WERI-Rb-1 (cell line): Measurements from ENCODE around the gene CDKN1B.

Experiments used
- DNase-seq: peaks from one replicate; pipeline ENCODE4 v3.0.0-alpha.2; 2020
- H3K27ac ChIP-seq: fragments of 250-450 bp; sonication (Bioruptor Pico); 2 replicates; pipeline ENCODE4 v1.5.1; 2020; ENCODE audit warnings: mild to moderate bottlenecking, moderate library complexity
- H3K27me3 ChIP-seq: fragments of 250-450 bp; sonication (Bioruptor Pico); 2 replicates; pipeline ENCODE4 v1.5.1; 2021; ENCODE audit warnings: mild to moderate bottlenecking, low read depth, moderate library complexity; ENCODE audit not compliant: insufficient read depth, severe bottlenecking
- H3K36me3 ChIP-seq: fragments of 250-450 bp; sonication (Bioruptor Pico); 2 replicates; pipeline ENCODE4 v1.5.1; 2020; ENCODE audit warnings: mild to moderate bottlenecking, moderate library complexity
- H3K4me3 ChIP-seq: 2 replicates; pipeline ENCODE4 v1.5.1; 2011; ENCODE audit warnings: low read depth, mild to moderate bottlenecking, control low read depth, low read length
- H3K9me3 ChIP-seq: fragments of 250-450 bp; sonication (Bioruptor Pico); 2 replicates; pipeline ENCODE4 v1.5.1; 2021; ENCODE audit warnings: mild to moderate bottlenecking, moderate library complexity; ENCODE audit not compliant: severe bottlenecking
- CTCF ChIP-seq: IDR thresholded peaks from 2 replicates; pipeline ENCODE4 v1.5.1; 2011; ENCODE audit warnings: low read depth, mild to moderate bottlenecking, control low read depth, inconsistent platforms, low read length

The CDKN1B gene

GRCh38 chr12:12684375-12685106 is 32.6 kb upstream of the CDKN1B start:
- peak; percentile 66 for DNase-seq

GRCh38 chr12:12685305-12685704 is 31.9 kb upstream of the CDKN1B start:
- no peak overlapping the region for H3K4me3 ChIP-seq
- H3K27ac ChIP-seq, result no peak overlapping the region
- TF ChIP-seq CTCF, result no peak
- no peaks in the 10 kb centered on the region for H3K9me3 ChIP-seq
- no peaks in the 10 kb centered on the region for H3K36me3 ChIP-seq
- no peaks in the 10 kb centered on the region for H3K27me3 ChIP-seq
- DNase-seq, result no peak

More at GRCh38 chr12:12684375-12685106, 32.6 kb upstream of the CDKN1B start:
- Histone ChIP-seq H3K4me3 (peak overlapping the region; percentile 32), H3K27me3 (no peaks in the 10 kb centered on the region), H3K9me3 (no peaks in the 10 kb centered on the region), H3K36me3 (no peaks in the 10 kb centered on the region), H3K27ac (peak overlapping the region; percentile 38; the same call in 1 of the 2 replicates)
- no peak for TF ChIP-seq CTCF

- no peak overlapping the region for H3K4me3 ChIP-seq
- H3K9me3 ChIP-seq, result no peaks in the 10 kb centered on the region
- H3K36me3 ChIP-seq, result no peaks in the 10 kb centered on the region
- TF ChIP-seq CTCF, result no peak
- no peak for DNase-seq
- no peaks in the 10 kb centered on the region for H3K27me3 ChIP-seq
- H3K27ac ChIP-seq, result no peak overlapping the region
These were observed 30.7 kb upstream of the CDKN1B start for GRCh38 chr12:12686472-12686871.

- no peak for TF ChIP-seq CTCF
- no peak for DNase-seq
- H3K36me3 ChIP-seq, result no peaks in the 10 kb centered on the region
- no peaks in the 10 kb centered on the region for H3K9me3 ChIP-seq
- H3K4me3 ChIP-seq, result no peak overlapping the region
- H3K27me3 ChIP-seq, result no peaks in the 10 kb centered on the region
- no peak overlapping the region for H3K27ac ChIP-seq
These were observed 30.2 kb upstream of the CDKN1B start for GRCh38 chr12:12686925-12687324.

- no peak for TF ChIP-seq CTCF
- H3K36me3 ChIP-seq, result no peaks in the 10 kb centered on the region
- H3K4me3 ChIP-seq, result no peak overlapping the region
- H3K27me3 ChIP-seq, result no peaks in the 10 kb centered on the region
- DNase-seq, result no peak
- H3K27ac ChIP-seq, result no peak overlapping the region
- H3K9me3 ChIP-seq, result no peaks in the 10 kb centered on the region
These were observed 27.4 kb upstream of the CDKN1B start for GRCh38 chr12:12689647-12690300.
